ENCODE results near the gene EGFL7.

DNA sequence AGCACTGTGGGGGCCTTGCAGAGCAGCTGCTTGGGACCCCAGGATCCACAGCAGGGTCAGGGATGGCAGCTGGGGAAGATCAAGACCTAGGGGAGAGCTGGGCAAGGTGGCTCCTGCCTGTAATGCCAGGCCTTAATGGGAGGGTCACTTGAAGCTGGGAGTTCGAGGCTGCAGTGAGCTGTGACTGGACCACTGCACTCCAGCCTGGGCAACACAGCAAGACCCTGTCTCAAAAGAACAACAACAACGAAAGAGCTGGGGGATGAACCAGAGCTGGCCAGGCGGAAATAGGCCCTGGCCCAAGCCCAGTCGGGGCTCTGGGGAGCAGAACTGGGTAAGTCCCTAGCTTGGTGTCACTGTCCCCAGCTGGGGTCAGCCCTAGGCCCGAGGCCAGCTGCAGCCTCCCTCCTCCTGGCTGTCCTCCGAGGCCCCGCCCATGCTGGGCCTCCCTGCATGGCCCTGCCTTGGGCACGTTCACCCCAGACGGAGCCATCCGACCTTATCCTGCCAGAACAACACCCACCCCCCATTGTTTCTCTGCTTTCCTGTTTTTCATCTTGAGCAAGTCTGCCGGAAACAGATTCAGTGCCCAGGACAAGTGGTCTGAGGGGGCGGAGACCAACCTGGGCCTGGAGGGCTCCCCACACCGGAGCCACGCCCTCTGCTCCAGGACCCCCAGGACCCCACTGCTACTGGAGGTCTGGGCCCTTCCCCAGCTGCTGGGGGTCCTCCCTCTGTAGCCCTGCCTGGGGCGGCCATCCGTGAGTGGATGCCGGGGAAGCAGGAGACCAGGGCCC lies 51.6 kb downstream of the EGFL7 start:
- TF ChIP-seq, protein P1, sequence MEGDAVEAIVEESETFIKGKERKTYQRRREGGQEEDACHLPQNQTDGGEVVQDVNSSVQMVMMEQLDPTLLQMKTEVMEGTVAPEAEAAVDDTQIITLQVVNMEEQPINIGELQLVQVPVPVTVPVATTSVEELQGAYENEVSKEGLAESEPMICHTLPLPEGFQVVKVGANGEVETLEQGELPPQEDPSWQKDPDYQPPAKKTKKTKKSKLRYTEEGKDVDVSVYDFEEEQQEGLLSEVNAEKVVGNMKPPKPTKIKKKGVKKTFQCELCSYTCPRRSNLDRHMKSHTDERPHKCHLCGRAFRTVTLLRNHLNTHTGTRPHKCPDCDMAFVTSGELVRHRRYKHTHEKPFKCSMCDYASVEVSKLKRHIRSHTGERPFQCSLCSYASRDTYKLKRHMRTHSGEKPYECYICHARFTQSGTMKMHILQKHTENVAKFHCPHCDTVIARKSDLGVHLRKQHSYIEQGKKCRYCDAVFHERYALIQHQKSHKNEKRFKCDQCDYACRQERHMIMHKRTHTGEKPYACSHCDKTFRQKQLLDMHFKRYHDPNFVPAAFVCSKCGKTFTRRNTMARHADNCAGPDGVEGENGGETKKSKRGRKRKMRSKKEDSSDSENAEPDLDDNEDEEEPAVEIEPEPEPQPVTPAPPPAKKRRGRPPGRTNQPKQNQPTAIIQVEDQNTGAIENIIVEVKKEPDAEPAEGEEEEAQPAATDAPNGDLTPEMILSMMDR (conservative IDR thresholded peaks at IDR 0.05): no peak
- TF ChIP-seq EZH2 (IDR thresholded peaks at IDR 0.05; ENCODE audit: low read depth): no peak
